HG03432 (cell line): ENCODE data around the gene LRRC37B.
A peak's percentile ranks its signal among the peaks of the same experiment; 100 is the strongest.
"Not testable (repeated sequence)": the region's sequence is repeated elsewhere in the genome, so short reads cannot be mapped to it uniquely, and the experiment has no call there.

ENCODE experiments used
- ATAC-seq: cut with Tn5 transposase; IDR thresholded peaks from one replicate; pipeline ENCODE4 v1.9.1; 2021; ENCODE audit warnings: mild to moderate bottlenecking, moderate library complexity; ENCODE audit not compliant: unreplicated experiment

The LRRC37B gene

DNA sequence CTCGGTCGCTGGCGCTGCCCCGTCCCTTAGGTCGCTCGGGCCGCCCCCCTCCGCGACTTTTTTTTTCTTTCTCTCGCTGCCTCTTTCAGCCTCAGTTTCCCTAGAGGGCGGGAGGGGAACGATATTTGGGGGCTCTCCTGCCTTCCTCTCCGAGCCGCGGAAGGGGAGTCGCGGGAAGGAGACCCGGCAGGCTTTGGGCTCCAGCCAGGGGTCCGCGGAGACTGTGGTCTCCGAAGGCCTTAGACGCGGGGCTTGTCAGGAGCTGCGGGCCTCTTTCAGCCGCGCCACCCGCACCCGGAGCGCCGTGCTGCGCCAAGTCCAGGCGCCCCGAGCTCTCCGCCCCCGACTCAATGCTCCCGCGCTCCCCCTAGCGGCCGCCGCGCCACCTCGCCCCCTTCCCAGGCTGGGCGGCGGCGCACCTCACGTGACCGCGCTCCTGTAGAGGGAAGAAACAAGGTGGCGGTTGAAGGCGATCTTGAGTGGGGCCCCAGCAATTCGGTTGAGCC lies at the start of gene LRRC37B:
Gene LRRC37B, plus strand, starts transcription at position 427 of the 506 bp plus-strand sequence. CDS start 14,010 bp downstream, outside the sequence.
- ATAC-seq: peak; percentile 90

GRCh38 chr17:31964131-31964530 lies 43.1 kb upstream of the LRRC37B start:
- ATAC-seq: not testable (repeated sequence)

- ATAC-seq: no peak
These were observed 39.5 kb upstream of the LRRC37B start for GRCh38 chr17:31967648-31968047.

GRCh38 chr17:31970416-31970815 lies 36.8 kb upstream of the LRRC37B start:
- ATAC-seq: not testable (repeated sequence)

DNA sequence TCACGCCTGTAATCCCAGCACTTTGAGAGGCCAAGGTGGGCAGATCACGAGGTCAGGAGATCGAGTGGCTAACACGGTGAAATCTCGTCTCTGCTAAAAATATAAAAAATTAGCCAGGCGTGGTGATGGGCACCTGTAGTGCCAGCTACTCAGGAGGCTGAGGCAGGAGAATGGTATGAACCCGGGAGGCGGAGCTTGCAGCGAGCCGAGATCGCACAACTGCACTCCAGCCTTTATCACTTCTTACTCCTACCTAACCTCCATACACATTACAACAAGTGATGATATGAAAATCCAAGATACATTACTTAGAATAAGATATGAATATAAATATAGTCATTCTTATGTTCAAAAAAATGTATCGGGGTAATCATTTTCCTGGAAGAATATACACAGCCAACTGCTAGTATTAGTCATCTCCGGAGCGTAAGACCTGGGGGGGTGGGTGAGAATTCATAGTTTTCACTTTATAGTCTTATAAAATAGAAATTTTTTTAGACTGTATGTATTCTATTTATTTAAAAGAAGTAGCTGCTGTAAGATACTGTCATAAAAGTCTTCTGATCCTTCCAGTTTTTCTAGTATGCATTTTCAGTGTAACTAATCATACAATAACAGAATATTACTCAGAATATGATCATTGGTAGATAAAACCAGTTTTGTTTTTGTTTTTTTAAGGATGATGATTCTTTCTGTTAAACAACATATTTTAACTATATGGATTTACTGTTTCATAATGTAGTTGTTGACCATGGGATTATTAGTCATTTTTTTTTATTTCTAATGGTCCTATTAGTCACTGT lies 32.7 kb upstream of the LRRC37B start:
- not testable (repeated sequence) for ATAC-seq

DNA sequence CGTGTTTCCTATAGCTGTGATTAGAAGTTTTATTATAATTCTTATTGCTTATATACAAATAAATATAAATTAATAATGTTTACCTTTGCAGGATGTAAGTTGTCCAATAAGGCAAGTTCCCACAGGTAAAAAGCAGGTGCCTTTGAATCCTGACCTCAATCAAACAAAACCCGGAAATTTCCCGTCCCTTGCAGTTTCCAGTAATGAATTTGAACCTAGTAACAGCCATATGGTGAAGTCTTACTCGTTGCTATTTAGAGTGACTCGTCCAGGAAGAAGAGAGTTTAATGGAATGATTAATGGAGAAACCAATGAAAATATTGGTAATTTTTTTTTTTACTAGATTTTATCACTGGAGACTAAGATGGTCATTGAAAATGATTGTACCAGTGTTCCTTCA lies 31.8 kb upstream of the LRRC37B start:
- ATAC-seq: not testable (repeated sequence)

GRCh38 chr17:31991821-31992220 lies 15.4 kb upstream of the LRRC37B start:
- not testable (repeated sequence) for ATAC-seq

GRCh38 chr17:31997005-31997404 lies 10.2 kb upstream of the LRRC37B start:
- ATAC-seq: no peak

GRCh38 chr17:32007463-32008298 lies 498 bp downstream of the LRRC37B start:
- ATAC-seq: peak; percentile 42

DNA sequence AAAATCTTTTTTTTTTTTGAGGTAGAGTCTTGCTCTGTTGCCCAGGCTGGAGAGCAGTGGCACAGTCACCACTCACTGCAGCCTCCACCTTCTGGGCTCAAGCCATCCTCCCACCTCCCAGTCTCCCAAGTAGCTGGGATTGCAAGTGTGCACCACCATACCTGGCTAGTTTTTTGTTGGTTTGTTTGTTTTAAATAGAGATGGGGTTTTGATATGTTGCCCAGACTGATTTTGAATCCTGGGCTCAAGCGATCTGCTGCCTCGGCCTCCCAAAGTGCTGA lies 2.0 kb downstream of the LRRC37B start:
- no peak for ATAC-seq

DNA sequence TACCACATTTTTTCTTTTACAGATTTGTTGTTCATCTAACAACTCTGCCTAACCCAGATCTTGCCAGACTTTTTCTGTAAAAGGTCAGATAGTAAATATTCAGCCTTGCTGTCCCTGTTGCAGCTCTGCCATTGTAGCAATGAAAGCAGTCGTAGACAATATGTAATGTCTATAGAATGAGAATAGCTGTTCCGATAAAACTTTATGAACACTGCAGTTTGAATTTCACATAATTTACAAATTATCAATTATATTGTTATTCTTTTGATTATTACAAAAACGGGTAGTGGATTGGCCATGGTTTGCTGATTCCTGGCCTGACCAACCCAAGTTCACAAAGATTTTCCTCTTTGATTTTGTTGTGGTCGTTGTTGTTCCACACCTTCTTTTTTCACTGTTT lies 2.9 kb downstream of the LRRC37B start:
- no peak for ATAC-seq

GRCh38 chr17:32015245-32016013 lies 8.2 kb downstream of the LRRC37B start:
- ATAC-seq: no peak

DNA sequence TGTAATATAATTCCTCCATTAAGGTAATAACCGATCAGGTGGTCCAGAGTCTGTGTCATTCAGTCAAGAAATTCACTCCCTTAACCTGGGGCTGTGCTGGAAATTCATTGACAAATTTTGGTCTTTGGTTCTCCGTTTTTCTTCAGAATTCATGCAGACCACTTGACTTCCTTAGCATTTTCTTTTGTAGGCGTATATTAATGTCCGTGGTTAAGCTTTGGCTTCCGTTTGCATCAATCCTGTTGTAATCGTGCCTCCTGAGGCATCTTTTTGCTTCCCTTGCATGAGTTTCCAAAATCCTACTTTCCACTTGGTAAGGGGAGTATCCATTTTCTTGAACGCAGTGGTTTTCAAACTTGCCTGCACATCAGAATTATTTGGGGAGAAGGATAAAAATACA lies 9.0 kb downstream of the LRRC37B start:
- ATAC-seq: no peak

GRCh38 chr17:32019228-32019627 lies 12.0 kb downstream of the LRRC37B start:
- no peak for ATAC-seq

- ATAC-seq: no peak
These were observed 13.9 kb downstream of the LRRC37B start for GRCh38 chr17:32020943-32021614.

DNA sequence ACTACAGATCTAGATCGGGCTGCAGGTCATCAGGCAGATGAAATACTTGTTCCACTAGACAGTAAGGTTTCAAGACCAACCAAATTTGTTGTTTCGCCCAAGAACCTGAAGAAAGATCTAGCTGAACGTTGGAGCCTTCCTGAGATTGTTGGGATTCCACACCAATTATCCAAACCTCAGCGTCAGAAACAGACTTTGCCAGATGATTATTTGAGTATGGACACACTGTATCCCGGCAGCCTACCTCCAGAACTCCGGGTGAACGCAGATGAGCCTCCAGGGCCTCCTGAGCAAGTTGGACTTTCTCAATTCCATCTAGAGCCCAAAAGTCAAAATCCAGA lies 14.4 kb downstream of the LRRC37B start:
- ATAC-seq: no peak

DNA sequence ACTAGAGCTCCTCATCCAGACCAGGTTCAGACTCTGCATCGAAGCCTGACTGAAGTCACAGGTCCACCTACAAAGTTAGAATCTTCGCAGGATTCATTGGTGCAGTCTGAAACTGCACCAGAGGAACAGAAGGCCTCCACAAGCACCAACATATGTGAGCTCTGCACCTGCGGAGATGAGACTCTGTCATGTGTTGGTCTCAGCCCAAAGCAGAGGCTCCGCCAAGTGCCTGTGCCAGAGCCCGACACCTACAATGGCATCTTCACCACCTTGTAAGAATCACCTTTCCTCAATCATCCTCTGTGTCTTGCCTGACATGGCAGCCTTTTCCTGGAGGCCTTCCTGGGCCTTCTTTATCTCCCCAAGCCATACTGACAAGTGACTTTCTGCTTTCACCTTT lies 15.4 kb downstream of the LRRC37B start:
- not testable (repeated sequence) for ATAC-seq

DNA sequence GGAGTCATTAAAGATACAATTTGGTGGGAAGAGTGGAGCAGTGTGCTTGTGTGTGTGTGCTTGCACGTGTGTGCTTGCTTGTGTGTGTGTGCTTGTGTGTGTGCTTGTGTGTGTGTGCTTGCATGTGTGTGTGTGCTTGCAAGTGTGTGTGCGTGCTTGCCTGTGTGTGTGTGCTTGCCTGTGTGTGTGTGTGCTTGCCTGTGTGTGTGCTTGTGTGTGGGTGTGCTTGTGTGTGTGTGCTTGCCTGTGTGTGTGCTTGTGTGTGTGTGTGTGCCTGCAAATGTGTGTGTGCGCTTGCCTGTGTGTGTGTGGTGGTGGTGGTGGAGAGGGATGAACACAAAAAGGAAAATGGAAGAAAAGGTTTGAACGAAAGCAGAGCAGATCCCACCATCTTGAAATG lies 20.1 kb downstream of the LRRC37B start:
- not testable (repeated sequence) for ATAC-seq

GRCh38 chr17:32033223-32033622 lies 26.0 kb downstream of the LRRC37B start:
- no peak for ATAC-seq

- ATAC-seq: not testable (repeated sequence)
These were observed 26.6 kb downstream of the LRRC37B start for GRCh38 chr17:32033812-32034211.

DNA sequence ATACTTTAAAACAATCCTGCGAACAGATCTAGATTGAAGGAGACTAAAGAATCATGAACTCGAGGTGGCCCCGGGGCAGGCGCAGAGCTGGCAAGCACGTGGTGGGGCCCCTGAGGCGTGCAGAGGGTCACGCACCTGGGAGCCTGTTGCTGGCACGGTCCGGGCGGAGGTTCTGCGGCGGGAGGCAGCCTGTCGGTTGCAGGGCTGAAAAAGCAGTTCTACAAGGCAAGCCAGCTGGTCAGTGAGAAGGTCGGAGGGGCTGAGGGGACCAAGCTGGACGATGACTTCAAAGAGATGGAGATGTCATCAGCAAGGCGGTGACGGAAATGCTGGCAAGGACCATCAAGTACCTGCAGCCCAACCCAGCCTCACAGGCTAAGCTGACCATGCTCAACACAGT lies 33.1 kb downstream of the LRRC37B start:
- not testable (repeated sequence) for ATAC-seq
